HepG2 (cell line): ENCODE data around the gene ZNF615. TPM values are rescaled to one million over a fixed set of nuclear protein-coding genes. Genes with fewer than 3 reads are reported as not detected.

ENCODE experiments used
- ETV5 ChIP-seq: IDR thresholded peaks from 2 replicates; pipeline ENCODE4 v1.6.1; 2018; ENCODE audit warnings: missing biosample characterization, missing genetic modification reagents, inconsistent platforms, borderline replicate concordance
- FOXK1 ChIP-seq: sonication (generic); formaldehyde crosslinking; IDR thresholded peaks from 2 replicates; pipeline ENCODE4 v1.4.0; 2020; ENCODE audit warnings: low read depth, missing genetic modification reagents, borderline replicate concordance
- IKZF5 ChIP-seq: IDR thresholded peaks from 2 replicates; pipeline ENCODE4 v1.6.1; 2018; ENCODE audit warnings: missing genetic modification reagents, mild to moderate bottlenecking, missing compliant biosample characterization
- KDM6A ChIP-seq: IDR thresholded peaks from 2 replicates; pipeline ENCODE4 v1.6.1; 2016; ENCODE audit warnings: low read depth
- MED8 ChIP-seq: sonication (generic); formaldehyde crosslinking; IDR thresholded peaks from 2 replicates; pipeline ENCODE4 v1.8.1; 2023; ENCODE audit warnings: mild to moderate bottlenecking, missing genetic modification reagents; ENCODE audit not compliant: insufficient replicate concordance
- MEIS2 ChIP-seq: sonication (generic); formaldehyde crosslinking; IDR thresholded peaks from 2 replicates; pipeline ENCODE4 v1.9.0; 2021; ENCODE audit warnings: mild to moderate bottlenecking, missing genetic modification reagents
- RARA ChIP-seq: IDR thresholded peaks from 2 replicates; pipeline ENCODE4 v1.6.1; 2016; ENCODE audit warnings: missing genetic modification reagents, missing compliant biosample characterization
- RXRA ChIP-seq: sonication (generic); formaldehyde crosslinking; IDR thresholded peaks from 2 replicates; pipeline ENCODE4 v1.5.1; 2020; ENCODE audit warnings: missing genetic modification reagents
- ZGPAT ChIP-seq: IDR thresholded peaks from 2 replicates; pipeline ENCODE4 v1.6.1; 2016; ENCODE audit warnings: mild to moderate bottlenecking
- ZNF12 ChIP-seq: sonication (generic); formaldehyde crosslinking; IDR thresholded peaks from 2 replicates; pipeline ENCODE4 v1.5.0; 2020; ENCODE audit warnings: missing genetic modification reagents
- ZNF142 ChIP-seq: sonication (generic); formaldehyde crosslinking; IDR thresholded peaks from 2 replicates; pipeline ENCODE4 v1.4.0; 2020; ENCODE audit warnings: missing genetic modification reagents
- ZNF232 ChIP-seq: sonication (generic); formaldehyde crosslinking; IDR thresholded peaks from 2 replicates; pipeline ENCODE4 v1.4.0; 2020; ENCODE audit warnings: missing genetic modification reagents, borderline replicate concordance
- ZNF280D ChIP-seq: sonication (generic); formaldehyde crosslinking; IDR thresholded peaks from 2 replicates; pipeline ENCODE4 v1.5.1; 2020; ENCODE audit warnings: mild to moderate bottlenecking, missing genetic modification reagents
- ZNF777 ChIP-seq: sonication (generic); formaldehyde crosslinking; IDR thresholded peaks from 2 replicates; pipeline ENCODE4 v1.4.0; 2020; ENCODE audit warnings: missing genetic modification reagents
- ZSCAN31 ChIP-seq: sonication (generic); formaldehyde crosslinking; IDR thresholded peaks from 2 replicates; pipeline ENCODE4 v1.5.0; 2020; ENCODE audit warnings: low read depth, mild to moderate bottlenecking, missing genetic modification reagents
- polyA plus RNA-seq, 8 experiments: library from polyadenylated mRNA; depleted of rRNA in 3 of 8; stranded (reverse) in 7 of 8; unstranded in 1 of 8; fragments of >200 nt; fragmentation: Illumina TruSeq in 4 of 8; extraction: Trizol in 4 of 8; gene quantifications; 2 replicates each; pipeline versions ENCODE4 v1.2.1 to v1.2.3, GENCODE V29; 2011 to 2016; ENCODE audit warnings: low read depth in 4 of 8, missing spikeins in 1 of 8, mixed read lengths in 1 of 8; ENCODE audit not compliant: insufficient read depth in 1 of 8
- total RNA-seq, 5 experiments: library from RNA; depleted of rRNA; stranded (reverse); fragments of >200 nt; fragmentation: Illumina TruSeq; extraction: Trizol; gene quantifications; 2 replicates each; pipeline ENCODE4 v1.2.3, GENCODE V29; 2016; ENCODE audit warnings: low read depth in 1 of 5

The ZNF615 gene
- total and polyA plus RNA-seq, 2 of the 13 experiments (the other 11 are each of a cell fraction or from before 2014, with no cell fraction given) = 5.2 to 7.8 TPM

GRCh38 chr19:51960621-51961233 is 47.3 kb downstream of the ZNF615 start (continued):
- TF ChIP-seq ZGPAT (CRISPR knock-in tag) = peak; percentile 55
- TF ChIP-seq ZSCAN31 (CRISPR knock-in tag) = 0 out of 2 replicates have a peak, but pooled peaks have one; percentile 39
- 0 out of 2 replicates have a peak, but pooled peaks have one; percentile 23 for TF ChIP-seq ZNF232 (CRISPR knock-in tag)
- 0 out of 2 replicates have a peak, but pooled peaks have one; percentile 34 for TF ChIP-seq ZNF280D
- peak; percentile 39 for TF ChIP-seq RARA (CRISPR knock-in tag)
- 0 out of 2 replicates have a peak, but pooled peaks have one; percentile 73 for TF ChIP-seq ZNF142 (CRISPR knock-in tag)
- 0 out of 2 replicates have a peak, but pooled peaks have one; percentile 40 for TF ChIP-seq ZNF777
- TF ChIP-seq FOXK1 (CRISPR knock-in tag) = 0 out of 2 replicates have a peak, but pooled peaks have one; percentile 44
- 0 out of 2 replicates have a peak, but pooled peaks have one; percentile 25 for TF ChIP-seq MEIS2 (CRISPR knock-in tag)
- 0 out of 2 replicates have a peak, but pooled peaks have one; percentile 17 for TF ChIP-seq IKZF5 (CRISPR knock-in tag)
- TF ChIP-seq ETV5 (CRISPR knock-in tag) = peak; percentile 69
- 0 out of 2 replicates have a peak, but pooled peaks have one; percentile 13 for TF ChIP-seq ZNF12 (CRISPR knock-in tag)
- peak; percentile 44 for TF ChIP-seq MED8
- peak; percentile 64; the same call in 1 of the 2 replicates for TF ChIP-seq RXRA (CRISPR knock-in tag)
- peak; percentile 51; the same call in 1 of the 2 replicates for TF ChIP-seq KDM6A
- TF ChIP-seq, all 625 proteins: peak for 105; not testable (repeated sequence) for 520
